Measurements from ENCODE around the gene SCAPER. TPM values are rescaled to one million over a fixed set of nuclear protein-coding genes. Genes with fewer than 3 reads are reported as not detected.

The SCAPER gene
- total RNA-seq, 1 experiment from 2014 or later = 7.4 TPM

DNA sequence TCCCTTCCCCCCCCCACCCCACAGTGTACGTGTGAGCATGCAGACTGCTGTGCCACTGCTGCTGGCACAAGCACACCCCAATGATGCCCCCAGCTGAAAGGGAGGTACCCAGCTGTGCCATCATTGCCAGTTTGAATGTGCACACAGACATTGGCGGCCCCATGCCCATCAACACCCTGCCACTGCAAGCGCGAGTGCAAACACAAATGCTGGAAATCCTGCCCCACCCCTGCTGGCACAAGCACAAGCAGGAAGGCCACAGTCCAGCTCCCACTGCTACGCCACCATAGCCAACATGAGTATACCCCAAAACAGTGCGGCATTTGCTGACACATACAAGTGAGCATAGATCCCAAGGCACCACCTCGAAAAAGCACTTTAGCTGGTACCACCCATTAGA, 222.9 kb downstream of the SCAPER start:
- H3K9me3 ChIP-seq (ENCODE audit: control insufficient read depth, low read depth, low read length) = no peaks in the 10 kb centered on the region
- WGBS (ENCODE audit: extremely low coverage, insufficient read length, low lambda C conversion rate) = no CpG with 5 or more reads among the region's 7 CpGs
- no peak overlapping the region for H3K27ac ChIP-seq (ENCODE audit: insufficient read length, low read depth, low read length)
- H3K79me1 ChIP-seq (ENCODE audit: insufficient read depth, low read depth, low read length, poor library complexity, severe bottlenecking) = no peaks in the 10 kb centered on the region
- H4K8ac ChIP-seq (replicated peaks; ENCODE audit: insufficient read length, low read depth, low read length) = no peak overlapping the region
- no peak overlapping the region for H2AFZ ChIP-seq (ENCODE audit: low read length)
- H3K18ac ChIP-seq (ENCODE audit: insufficient read length, low read depth, low read length) = no peak overlapping the region
- no peak overlapping the region for H2BK15ac ChIP-seq (ENCODE audit: low read depth, low read length)
- no peak overlapping the region for H2BK120ac ChIP-seq (ENCODE audit: low read depth, low read length, poor library complexity, severe bottlenecking)
- no peaks in the 10 kb centered on the region for H3K23me2 ChIP-seq (ENCODE audit: insufficient read length, low read depth, low read length, poor library complexity, severe bottlenecking)
- H4K20me1 ChIP-seq (ENCODE audit: control insufficient read depth, insufficient read depth, insufficient read length) = no peaks in the 10 kb centered on the region
- no peak overlapping the region; the same call in 1 of the 2 replicates for H3K14ac ChIP-seq (ENCODE audit: insufficient read depth, low read length)
- Mint-ChIP-seq H3K27ac (no peak overlapping the region; a peak in 1 of 7 replicates), H3K9me3 (no peaks in the 10 kb centered on the region; a peak in 1 of 5 replicates), H3K4me1 (no peaks in the 10 kb centered on the region), H3K36me3 (ENCODE audit: insufficient read depth in 1 of 3, low read depth in 3 of 3) (no peaks in the 10 kb centered on the region; a peak in 1 of 7 replicates), H3K27me3 (ENCODE audit: low read depth) (no peaks in the 10 kb centered on the region), H3K4me3 (no peak overlapping the region)
- H3K27me3 ChIP-seq (ENCODE audit: insufficient read depth, low read length) = no peaks in the 10 kb centered on the region
- H3K4me1 ChIP-seq (ENCODE audit: insufficient read depth, low read length) = no peaks in the 10 kb centered on the region
- H3K23ac ChIP-seq (ENCODE audit: insufficient read length, low read depth, low read length) = no peak overlapping the region
- no peak overlapping the region for H3T11ph ChIP-seq (ENCODE audit: low read length)
- H2BK12ac ChIP-seq (ENCODE audit: insufficient read length, low read depth, low read length) = no peak overlapping the region
- no peak overlapping the region for H4K91ac ChIP-seq (ENCODE audit: insufficient read length, low read depth, low read length)
- TF ChIP-seq, protein P1, sequence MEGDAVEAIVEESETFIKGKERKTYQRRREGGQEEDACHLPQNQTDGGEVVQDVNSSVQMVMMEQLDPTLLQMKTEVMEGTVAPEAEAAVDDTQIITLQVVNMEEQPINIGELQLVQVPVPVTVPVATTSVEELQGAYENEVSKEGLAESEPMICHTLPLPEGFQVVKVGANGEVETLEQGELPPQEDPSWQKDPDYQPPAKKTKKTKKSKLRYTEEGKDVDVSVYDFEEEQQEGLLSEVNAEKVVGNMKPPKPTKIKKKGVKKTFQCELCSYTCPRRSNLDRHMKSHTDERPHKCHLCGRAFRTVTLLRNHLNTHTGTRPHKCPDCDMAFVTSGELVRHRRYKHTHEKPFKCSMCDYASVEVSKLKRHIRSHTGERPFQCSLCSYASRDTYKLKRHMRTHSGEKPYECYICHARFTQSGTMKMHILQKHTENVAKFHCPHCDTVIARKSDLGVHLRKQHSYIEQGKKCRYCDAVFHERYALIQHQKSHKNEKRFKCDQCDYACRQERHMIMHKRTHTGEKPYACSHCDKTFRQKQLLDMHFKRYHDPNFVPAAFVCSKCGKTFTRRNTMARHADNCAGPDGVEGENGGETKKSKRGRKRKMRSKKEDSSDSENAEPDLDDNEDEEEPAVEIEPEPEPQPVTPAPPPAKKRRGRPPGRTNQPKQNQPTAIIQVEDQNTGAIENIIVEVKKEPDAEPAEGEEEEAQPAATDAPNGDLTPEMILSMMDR (conservative IDR thresholded peaks at IDR 0.05) = no peak
- H3K56ac ChIP-seq (ENCODE audit: insufficient read length, low read depth, low read length) = no peak overlapping the region
- H2BK5ac ChIP-seq (ENCODE audit: insufficient read length, low read length) = no peak overlapping the region
- no peak overlapping the region for H3K9ac ChIP-seq (ENCODE audit: extremely low read depth, insufficient read length, low read length)
- H3K4ac ChIP-seq (ENCODE audit: low read depth, low read length) = no peak overlapping the region
- DNase-seq = no peak
- H4K5ac ChIP-seq (ENCODE audit: insufficient read length, low read depth, low read length) = no peak overlapping the region
- H3K79me2 ChIP-seq (ENCODE audit: insufficient read depth, low read length) = no peaks in the 10 kb centered on the region
- H3K4me2 ChIP-seq (ENCODE audit: insufficient read depth, insufficient read length, low read length) = no peak overlapping the region
- no peak overlapping the region for H2AK5ac ChIP-seq (ENCODE audit: insufficient read length, low read length)
- H2BK20ac ChIP-seq (ENCODE audit: low read depth, low read length, poor library complexity, severe bottlenecking) = no peak overlapping the region

All from H9 (cell line).